ENCODE data around the gene DLEU7.

The DLEU7 gene

DNA sequence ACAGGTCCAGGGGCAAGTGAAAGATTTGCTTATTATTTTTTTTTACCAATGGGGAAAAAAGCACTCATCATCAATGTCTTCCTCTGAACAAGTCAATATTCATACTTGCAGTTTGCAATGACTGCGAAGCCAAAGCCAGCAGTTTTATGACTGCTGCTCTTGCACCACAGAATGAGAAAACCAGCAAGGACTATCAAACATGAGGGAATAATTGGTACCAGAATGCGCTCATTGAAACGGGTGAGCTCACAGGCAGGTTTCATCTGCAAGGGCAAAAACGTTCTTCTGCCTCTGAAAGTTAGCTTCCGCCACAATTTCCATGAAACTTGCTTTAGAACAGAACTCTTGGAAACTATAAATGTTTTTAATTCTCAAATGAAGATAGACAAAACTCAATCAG is 5.5 kb downstream of the DLEU7 start (continued):
- TF ChIP-seq, protein P1, sequence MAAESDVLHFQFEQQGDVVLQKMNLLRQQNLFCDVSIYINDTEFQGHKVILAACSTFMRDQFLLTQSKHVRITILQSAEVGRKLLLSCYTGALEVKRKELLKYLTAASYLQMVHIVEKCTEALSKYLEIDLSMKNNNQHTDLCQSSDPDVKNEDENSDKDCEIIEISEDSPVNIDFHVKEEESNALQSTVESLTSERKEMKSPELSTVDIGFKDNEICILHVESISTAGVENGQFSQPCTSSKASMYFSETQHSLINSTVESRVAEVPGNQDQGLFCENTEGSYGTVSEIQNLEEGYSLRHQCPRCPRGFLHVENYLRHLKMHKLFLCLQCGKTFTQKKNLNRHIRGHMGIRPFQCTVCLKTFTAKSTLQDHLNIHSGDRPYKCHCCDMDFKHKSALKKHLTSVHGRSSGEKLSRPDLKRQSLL (tag by site-specific recombination; IDR thresholded peaks at IDR 0.05), result no peak
- TF ChIP-seq ZSCAN4 (tag by site-specific recombination; IDR thresholded peaks at IDR 0.05), result no peak
- no peak for TF ChIP-seq ZNF580 (tag by site-specific recombination; IDR thresholded peaks at IDR 0.05)
- no peak for TF ChIP-seq SALL2 (tag by site-specific recombination; IDR thresholded peaks at IDR 0.05; ENCODE audit: borderline replicate concordance)
- TF ChIP-seq BCL11B (tag by site-specific recombination; IDR thresholded peaks at IDR 0.05; ENCODE audit: low read depth), result no peak

DNA sequence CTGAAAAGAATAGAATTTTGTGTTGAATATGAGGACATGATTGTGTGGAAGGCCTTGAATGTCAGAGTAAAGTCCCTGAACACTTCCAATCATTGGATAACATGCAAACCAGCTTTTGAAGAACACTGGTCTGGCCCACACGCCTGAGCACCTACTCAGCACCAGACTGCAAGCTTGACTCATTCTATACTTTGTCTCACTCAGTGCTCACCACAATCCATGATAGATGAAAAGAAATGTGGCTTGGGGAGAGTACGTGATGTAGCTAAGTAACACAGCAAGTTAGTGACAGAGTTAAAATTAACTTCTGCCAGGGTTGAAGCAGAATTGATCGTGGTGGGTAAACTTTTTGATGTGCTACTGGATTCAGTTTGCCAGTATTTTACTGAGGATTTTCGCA is 12.0 kb downstream of the DLEU7 start:
- Histone ChIP-seq H3K4me1 (ENCODE audit: control insufficient read depth, insufficient read depth, low read length) (no peaks in the 10 kb centered on the region), H3K9me3 (ENCODE audit: control insufficient read depth, insufficient read depth, low read depth, low read length) (no peaks in the 10 kb centered on the region), H3K27ac (ENCODE audit: extremely low read depth, low read depth, low read length) (no peak overlapping the region), H3K4me3 (ENCODE audit: low read depth, low read length) (no peak overlapping the region), H3K36me3 (ENCODE audit: control insufficient read depth in 2 of 2, insufficient read depth in 1 of 2, low read length in 2 of 2) (no peaks in the 10 kb centered on the region)
- TF ChIP-seq ZFP41 (tag by site-specific recombination; IDR thresholded peaks at IDR 0.05; ENCODE audit: borderline replicate concordance) (no peak), ZNF302 (tag by site-specific recombination; IDR thresholded peaks at IDR 0.05; ENCODE audit: low read depth) (no peak), IKZF3 (tag by site-specific recombination; IDR thresholded peaks at IDR 0.05) (no peak), ZNF140 (tag by site-specific recombination; IDR thresholded peaks at IDR 0.05) (no peak), PRDM1 (tag by site-specific recombination; IDR thresholded peaks at IDR 0.05) (no peak), ZNF514 (tag by site-specific recombination; IDR thresholded peaks at IDR 0.05) (no peak), ZFP69B (tag by site-specific recombination; IDR thresholded peaks at IDR 0.05) (no peak)
- TF ChIP-seq, protein P2, sequence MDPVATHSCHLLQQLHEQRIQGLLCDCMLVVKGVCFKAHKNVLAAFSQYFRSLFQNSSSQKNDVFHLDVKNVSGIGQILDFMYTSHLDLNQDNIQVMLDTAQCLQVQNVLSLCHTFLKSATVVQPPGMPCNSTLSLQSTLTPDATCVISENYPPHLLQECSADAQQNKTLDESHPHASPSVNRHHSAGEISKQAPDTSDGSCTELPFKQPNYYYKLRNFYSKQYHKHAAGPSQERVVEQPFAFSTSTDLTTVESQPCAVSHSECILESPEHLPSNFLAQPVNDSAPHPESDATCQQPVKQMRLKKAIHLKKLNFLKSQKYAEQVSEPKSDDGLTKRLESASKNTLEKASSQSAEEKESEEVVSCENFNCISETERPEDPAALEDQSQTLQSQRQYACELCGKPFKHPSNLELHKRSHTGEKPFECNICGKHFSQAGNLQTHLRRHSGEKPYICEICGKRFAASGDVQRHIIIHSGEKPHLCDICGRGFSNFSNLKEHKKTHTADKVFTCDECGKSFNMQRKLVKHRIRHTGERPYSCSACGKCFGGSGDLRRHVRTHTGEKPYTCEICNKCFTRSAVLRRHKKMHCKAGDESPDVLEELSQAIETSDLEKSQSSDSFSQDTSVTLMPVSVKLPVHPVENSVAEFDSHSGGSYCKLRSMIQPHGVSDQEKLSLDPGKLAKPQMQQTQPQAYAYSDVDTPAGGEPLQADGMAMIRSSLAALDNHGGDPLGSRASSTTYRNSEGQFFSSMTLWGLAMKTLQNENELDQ (tag by site-specific recombination; IDR thresholded peaks at IDR 0.05; ENCODE audit: low read depth), result no peak
- ChIA-PET CTCF (no interaction called here), POLR2A (no interaction called here)

DNA sequence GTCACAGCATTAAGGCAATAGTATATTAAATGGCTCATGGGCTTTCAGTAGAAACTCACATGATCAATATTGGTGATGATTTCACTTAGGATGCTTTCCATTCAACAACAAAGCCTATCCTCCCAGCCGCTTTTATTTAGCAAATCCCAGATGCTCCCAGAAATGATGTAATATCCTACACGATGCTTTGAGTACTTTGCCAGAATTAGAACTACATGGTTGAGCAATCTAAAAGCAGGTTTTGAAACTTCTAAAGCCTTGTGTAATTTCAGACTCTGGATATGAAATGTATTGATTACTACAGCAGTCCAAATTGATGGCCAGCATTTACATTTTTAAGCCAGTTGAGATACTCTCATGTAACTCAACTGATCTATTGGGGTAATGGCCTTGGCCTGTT is 13.6 kb downstream of the DLEU7 start:
- TF ChIP-seq ZNF221 (tag by site-specific recombination; IDR thresholded peaks at IDR 0.05; ENCODE audit: borderline replicate concordance), result no peak
- no peak for TF ChIP-seq ZNF658 (tag by site-specific recombination; IDR thresholded peaks at IDR 0.05)
- TF ChIP-seq HOXC10 (CRISPR knock-in tag; IDR thresholded peaks at IDR 0.05), result no peak
- no peak for TF ChIP-seq ZNF830 (tag by site-specific recombination; IDR thresholded peaks at IDR 0.05; ENCODE audit: low read depth)
- Histone ChIP-seq H3K9me3 (ENCODE audit: control insufficient read depth, insufficient read depth, low read depth, low read length) (no peaks in the 10 kb centered on the region), H3K4me1 (ENCODE audit: control insufficient read depth, insufficient read depth, low read length) (no peaks in the 10 kb centered on the region), H3K36me3 (ENCODE audit: control insufficient read depth in 2 of 2, insufficient read depth in 1 of 2, low read length in 2 of 2) (no peaks in the 10 kb centered on the region), H3K4me3 (ENCODE audit: low read depth, low read length) (no peak overlapping the region), H3K27ac (ENCODE audit: extremely low read depth, low read depth, low read length) (no peak overlapping the region)
- POLR2A ChIA-PET, result no interaction called here
- CTCF ChIA-PET, result no interaction called here
